Left lung (tissue), 10 donors: ENCODE results near the gene FAM149A. TPM values are rescaled to one million over a fixed set of nuclear protein-coding genes. Genes with fewer than 3 reads are reported as not detected.

Experiments used
- ATAC-seq: fragments of 200-7000 bp; cut with Tn5 transposase; one replicate; pipeline ENCODE4 v1.9.1; 2020; ENCODE audit warnings: moderate library complexity
- DNase-seq, 4 donors: peaks; one replicate each; pipeline ENCODE4 v3.0.0-alpha.2; 2013 to 2020
- H3K27ac ChIP-seq, 2 donors: fragments of 200-600 bp; sonication (generic) in 1 of 2; one replicate each; pipeline versions ENCODE4 v1.5.0 to v1.8.0; 2020 to 2021
- H3K27me3 ChIP-seq, 2 donors: fragments of 200-600 bp; sonication (generic) in 1 of 2; one replicate each; pipeline versions ENCODE4 v1.5.0 to v1.8.0; 2020 to 2021
- H3K36me3 ChIP-seq, 2 donors: fragments of 200-600 bp; sonication (generic) in 1 of 2; one replicate each; pipeline versions ENCODE4 v1.5.0 to v1.8.0; 2020 to 2021
- H3K4me1 ChIP-seq, 2 donors: fragments of 200-600 bp; one replicate each; pipeline ENCODE4 v1.8.0; 2021
- H3K4me3 ChIP-seq, 2 donors: fragments of 200-600 bp; sonication (generic) in 1 of 2; one replicate each; pipeline versions ENCODE4 v1.5.0 to v1.8.0; 2020 to 2021; ENCODE audit warnings: mild to moderate bottlenecking in 1 of 2
- H3K9me3 ChIP-seq, 2 donors: fragments of 200-600 bp; sonication (generic) in 1 of 2; one replicate each; pipeline versions ENCODE4 v1.5.0 to v1.8.0; 2020 to 2021
- CTCF ChIP-seq, 2 donors: fragments of 200-600 bp; sonication (generic) in 1 of 2; IDR thresholded peaks; one replicate each; pipeline versions ENCODE4 v1.5.0 to v1.8.0; 2021; ENCODE audit warnings: antibody characterized with exemption in 2 of 2
- intact Hi-C, 2 donors: fragments of 100-400 bp; cut with DNase I; formaldehyde crosslinking; loops; one replicate each; pipeline versions ENCODE4 v1.11.2 to v1.14.2; 2022
- polyA plus RNA-seq, 6 donors: library from polyadenylated mRNA; unstranded; fragments of 120-200 nt; gene quantifications; one replicate each; pipeline ENCODE4 v1.2.1, GENCODE V29; 2013; ENCODE audit not compliant: insufficient read length in 6 of 6
- total RNA-seq, 2 donors: library from RNA; stranded (reverse); fragmentation: NEBNext Ultra II Directional; extraction: Animal tissue kit (Norgen Biotek cat#: 25700); gene quantifications; one replicate each; pipeline ENCODE4 v1.2.1, GENCODE V29; 2021
- donor health status: DM: no; HTN: yes; CAD: no.
- donor health status: DM: no; HTN: no; CAD: no.

FAM149A gene
- total and polyA plus RNA-seq, 8 donors = 10.1 to 30.1 (median 21.2) TPM

GRCh38 chr4:186221624-186222023 is 117.1 kb downstream of the FAM149A start:
- no peak overlapping the region for H3K4me3 ChIP-seq
- H3K27me3 ChIP-seq = no peaks in the 10 kb centered on the region
- no peak for TF ChIP-seq CTCF (IDR thresholded peaks at IDR 0.05)
- ATAC-seq (no peak), DNase-seq (no peak)
- no peak overlapping the region for H3K27ac ChIP-seq
- H3K36me3 ChIP-seq = no peaks in the 10 kb centered on the region
- intact Hi-C loops = no loop called here
- no peaks in the 10 kb centered on the region for H3K4me1 ChIP-seq
- H3K9me3 ChIP-seq = peaks cover 0 to 18% of the 10 kb centered on the region in 2 donors

Other genes with a start within 250 kb of the FAM149A start
- 10 to 100 TPM; 24.6 to 44.2 TPM for gene TLR3, start 35.5 kb upstream of the FAM149A start, total RNA-seq
- gene TLR3, start 35.5 kb upstream of the FAM149A start, polyA plus RNA-seq = 10 to 100 TPM in 5 of 6 donors, 1 to 10 TPM in 1; 10.0 to 13.3 (median 11.4) TPM
- 10 to 100 TPM; 26.2 to 27.8 TPM for gene CYP4V2, start 86.9 kb downstream of the FAM149A start, total RNA-seq
- gene CYP4V2, start 86.9 kb downstream of the FAM149A start, polyA plus RNA-seq = 10 to 100 TPM in 5 of 6 donors, 1 to 10 TPM in 1; 6.4 to 14.9 (median 13.4) TPM
- under 1 TPM; 0.15 to 0.76 TPM for gene KLKB1, start 122.8 kb downstream of the FAM149A start, total RNA-seq
- 1 to 10 TPM in 5 of 6 donors, under 1 TPM in 1; 0.96 to 3.1 (median 1.3) TPM for gene KLKB1, start 122.8 kb downstream of the FAM149A start, polyA plus RNA-seq
- 1 to 10 TPM; 4.6 to 5.4 TPM for gene F11, start 161.5 kb downstream of the FAM149A start, total RNA-seq
- gene F11, start 161.5 kb downstream of the FAM149A start, polyA plus RNA-seq = 1 to 10 TPM in 3 of 6 donors, under 1 TPM in 3; 0.46 to 2.8 (median 0.97) TPM